D341Med (cell line): Measurements from ENCODE around the gene SOBP.

Experiments
- DNase-seq: peaks from one replicate; pipeline ENCODE4 v3.0.0; 2012; ENCODE audit warnings: low spot score

SOBP gene

GRCh38 chr6:107639511-107639910, 149.6 kb downstream of the SOBP start:
- DNase-seq, result no peak

DNA sequence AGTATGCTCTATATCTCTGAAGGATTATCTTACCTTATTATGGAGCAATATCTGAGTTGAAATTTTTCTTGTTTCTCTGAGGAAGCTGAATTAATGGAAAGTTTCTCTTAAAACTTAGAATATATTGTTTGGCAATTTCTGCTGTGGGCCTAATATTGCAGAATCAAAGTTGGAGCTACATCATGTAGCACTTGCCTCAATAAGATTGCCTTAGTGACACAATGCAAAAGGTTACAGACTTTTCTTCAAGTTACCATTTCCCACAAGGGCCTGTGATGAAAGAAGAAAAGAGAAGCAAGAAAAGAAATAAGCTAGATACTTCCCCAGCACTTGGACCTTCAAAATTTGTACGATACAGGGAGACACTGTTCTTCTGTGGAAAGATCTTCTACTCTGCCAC, 151.2 kb downstream of the SOBP start:
- DNase-seq, result no peak

DNA sequence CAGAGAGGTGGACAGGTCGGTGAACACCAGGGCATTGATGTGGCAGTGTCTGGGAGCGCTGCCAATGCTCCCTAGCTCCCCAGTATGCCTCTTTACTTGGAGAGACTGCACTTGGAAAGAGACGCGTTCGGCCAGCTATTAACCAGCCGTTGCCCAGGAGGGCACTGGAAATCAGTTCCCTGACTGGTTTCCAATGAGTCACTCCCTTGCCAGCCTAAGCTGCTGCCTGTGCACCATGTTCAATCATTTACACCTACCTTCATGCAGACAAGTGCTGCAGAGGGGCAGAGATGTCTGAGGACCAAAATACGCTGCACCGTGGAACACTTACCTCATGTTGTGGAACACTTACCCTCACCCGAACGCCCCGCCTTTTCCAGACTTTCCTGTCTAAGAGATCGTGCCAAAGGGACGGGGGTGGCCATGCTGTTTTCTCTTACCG, 151.6 kb downstream of the SOBP start:
- DNase-seq, result no peak

GRCh38 chr6:107642095-107642860, 152.4 kb downstream of the SOBP start:
- no peak for DNase-seq

GRCh38 chr6:107642861-107643328, 153.0 kb downstream of the SOBP start:
- no peak for DNase-seq

DNA sequence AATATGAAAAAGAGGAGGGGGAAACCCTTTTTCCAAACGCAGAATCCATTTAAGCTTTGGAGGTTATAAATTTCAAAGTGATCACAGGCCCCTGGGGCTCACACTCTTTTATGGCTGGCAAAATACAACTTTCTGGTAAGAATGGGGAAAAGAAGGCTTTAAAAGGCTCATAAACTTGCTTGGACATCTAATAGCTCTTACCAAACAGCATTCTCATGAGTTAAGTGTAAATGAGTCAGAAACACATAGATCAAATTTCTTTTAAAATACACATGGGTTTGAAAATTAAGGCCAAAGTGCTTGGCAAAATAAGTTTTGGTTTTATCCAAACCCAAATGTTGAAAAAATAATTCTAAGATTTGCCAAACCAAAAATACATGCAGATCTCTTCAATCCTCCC, 154.6 kb downstream of the SOBP start:
- no peak for DNase-seq

DNA sequence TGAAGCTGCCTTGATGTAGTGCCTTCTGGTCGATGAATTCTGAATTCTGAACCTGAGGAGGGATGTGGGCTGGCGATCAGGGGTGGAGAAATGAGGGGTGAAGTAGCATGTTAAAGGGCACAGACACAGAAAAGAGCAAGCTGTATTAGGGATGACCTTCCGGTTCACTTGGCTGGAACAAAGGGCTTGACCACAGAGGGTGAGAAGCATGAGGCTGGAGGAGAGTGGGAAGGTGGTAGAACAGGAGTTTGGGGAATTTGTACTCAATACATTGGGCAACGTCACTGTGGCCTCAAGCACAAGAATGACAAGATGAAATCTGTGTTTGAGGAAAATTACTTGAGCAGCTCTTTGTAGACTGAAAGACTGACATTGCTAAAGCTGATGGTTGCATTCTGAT, 155.8 kb downstream of the SOBP start:
- no peak for DNase-seq

DNA sequence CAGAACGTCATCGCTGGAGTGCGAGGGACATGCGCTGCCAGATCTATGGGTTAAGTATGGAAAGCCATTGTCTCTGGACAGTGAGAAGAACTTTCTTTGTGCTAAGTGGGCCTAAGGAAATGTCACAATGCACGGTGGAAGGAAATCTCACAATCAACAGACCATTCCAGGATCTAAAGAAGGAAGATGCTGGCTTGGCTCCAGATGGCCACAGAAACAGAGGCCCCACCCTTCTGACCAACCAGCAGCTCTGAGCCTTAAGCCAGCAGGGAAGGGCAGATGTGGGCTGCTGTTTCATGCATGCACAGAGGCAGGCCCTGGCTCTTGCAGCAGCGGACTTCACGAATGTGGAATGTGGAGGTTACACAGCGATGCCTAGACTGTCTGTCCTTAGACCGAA, 156.3 kb downstream of the SOBP start:
- DNase-seq, result no peak

DNA sequence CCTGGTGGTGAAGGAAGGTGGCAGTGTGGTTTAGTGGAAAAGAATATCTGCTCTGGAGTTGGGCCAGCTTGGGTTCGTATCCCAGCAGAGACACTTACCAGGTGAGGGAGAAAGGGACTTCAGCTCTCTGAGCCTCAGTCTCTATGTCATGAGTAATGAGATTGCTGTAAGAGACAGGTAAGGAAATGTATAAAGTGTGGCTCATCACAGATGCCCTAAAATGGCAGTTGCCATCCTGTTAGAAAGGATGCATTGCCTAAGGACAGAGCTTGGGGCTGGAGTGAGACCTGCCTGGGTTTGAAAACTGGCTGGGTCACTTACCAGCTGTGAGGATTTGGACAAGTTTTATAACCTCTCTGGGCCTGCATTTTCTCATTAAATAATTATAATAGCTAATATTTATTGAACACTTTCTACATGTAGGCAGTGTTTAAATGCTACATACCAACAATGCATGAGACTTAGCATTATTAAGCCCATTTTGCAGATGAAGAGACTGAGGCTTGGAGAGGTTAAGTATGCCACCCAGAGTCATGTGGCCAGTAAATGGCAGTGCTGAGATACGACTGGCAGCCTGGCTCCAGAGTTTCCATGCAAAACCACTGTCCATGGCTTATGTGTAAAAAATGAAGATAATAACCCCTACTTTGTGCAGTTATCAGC, 157.0 kb downstream of the SOBP start:
- DNase-seq, result no peak

DNA sequence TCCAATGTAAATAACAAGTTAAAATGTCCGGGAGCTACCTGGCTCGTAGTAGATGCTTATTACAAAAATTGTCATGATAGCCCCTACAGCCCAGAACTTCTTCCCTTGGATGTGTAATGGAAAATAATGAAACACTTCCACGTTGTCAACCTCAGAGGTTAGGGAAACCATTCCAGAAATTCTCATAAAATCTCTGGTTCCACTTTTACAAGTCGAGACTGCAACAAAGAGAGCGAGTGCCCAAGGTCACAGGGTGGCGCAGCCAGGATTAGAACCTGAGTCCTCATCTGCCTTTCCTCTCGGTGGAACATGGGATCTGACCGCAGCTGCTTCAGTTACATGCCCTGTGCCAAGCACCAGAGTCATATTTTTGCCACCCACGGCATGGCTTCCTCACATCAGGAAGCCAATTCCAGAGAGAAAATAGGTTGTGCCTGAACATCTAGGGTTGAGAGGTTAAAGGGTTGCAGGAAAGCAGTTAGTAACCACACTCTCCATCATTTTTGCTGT, 157.6 kb downstream of the SOBP start:
- no peak for DNase-seq

GRCh38 chr6:107648983-107649382, 159.1 kb downstream of the SOBP start:
- DNase-seq, result no peak

DNA sequence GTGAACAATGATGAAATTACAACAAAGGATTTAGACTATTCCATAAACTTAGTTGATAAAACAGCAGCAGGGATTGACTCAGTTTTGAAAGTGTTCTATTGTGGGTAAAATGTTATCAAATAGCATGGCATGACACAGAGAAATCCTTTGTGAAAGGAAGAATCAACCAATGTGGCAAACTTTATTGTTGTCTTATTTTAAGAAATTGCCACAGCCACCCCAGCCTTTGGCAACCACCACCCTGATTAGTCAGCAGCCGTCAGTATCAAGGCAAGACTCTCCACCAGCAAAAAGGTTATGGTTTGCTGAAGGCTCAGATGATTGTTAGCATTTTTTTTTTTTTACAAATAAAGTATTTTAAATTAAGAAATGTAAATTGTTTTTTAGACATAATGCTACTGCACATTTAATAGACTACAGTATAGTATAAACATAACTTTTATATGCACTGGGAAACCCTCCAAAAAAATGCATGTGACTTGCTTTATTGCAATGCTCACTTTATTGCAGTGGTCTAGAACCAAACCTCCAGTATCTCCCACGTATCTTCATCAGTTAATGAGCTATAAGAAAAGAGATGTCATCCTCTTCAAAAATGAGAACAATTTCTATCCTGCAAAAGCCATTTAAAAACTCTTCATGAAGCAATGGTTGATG, 162.7 kb downstream of the SOBP start:
- DNase-seq, result no peak

- DNase-seq, result no peak
Measured at GRCh38 chr6:107653183-107653580, 163.3 kb downstream of the SOBP start.

DNA sequence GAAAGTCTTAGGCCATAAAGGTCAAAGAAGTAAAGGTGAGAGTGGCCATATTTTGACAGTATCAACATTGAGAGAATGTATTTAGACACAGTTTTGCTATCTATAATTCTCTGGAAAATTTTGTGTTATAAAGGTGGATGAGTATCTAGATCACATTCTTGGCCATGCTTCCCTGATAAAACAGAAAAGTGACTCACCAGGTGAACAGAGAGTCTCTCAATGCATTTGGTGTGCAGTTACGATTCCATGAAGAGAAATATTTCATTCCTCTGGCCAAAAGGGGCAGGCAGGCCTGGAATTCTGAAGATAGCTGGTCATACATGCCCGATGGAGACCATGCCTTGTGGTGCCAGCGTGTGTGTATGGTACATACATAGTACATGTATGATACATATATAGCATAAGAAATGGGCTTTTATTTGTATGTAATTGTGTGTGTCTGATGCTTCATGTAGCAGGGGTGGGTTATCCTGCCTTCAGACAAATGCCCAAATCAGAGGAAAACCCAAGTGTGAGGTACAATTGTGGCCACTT, 164.0 kb downstream of the SOBP start:
- DNase-seq, result no peak

- no peak for DNase-seq
Measured at GRCh38 chr6:107654764-107655163, 164.8 kb downstream of the SOBP start.

DNA sequence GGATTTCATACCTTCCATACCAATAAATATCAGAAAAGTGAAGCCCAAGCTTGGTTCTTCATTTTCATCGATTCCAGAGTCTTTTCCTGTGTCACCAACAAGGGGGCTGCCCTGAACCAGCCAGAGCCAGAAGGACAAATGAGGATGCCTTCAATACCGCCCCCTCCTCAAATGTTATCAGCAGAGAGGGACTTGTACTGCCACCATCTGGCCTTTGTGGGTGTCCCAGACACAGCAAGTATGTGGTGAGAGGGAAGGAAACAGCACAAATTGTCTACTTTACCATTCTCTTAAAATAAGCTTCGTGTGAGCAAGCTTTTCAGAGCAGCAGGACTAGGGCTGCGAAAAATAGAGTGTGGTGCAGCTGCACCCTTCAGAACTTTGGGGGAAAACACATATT, 165.3 kb downstream of the SOBP start:
- peak; percentile 54 for DNase-seq

- DNase-seq, result no peak
Measured at GRCh38 chr6:107655864-107656263, 165.9 kb downstream of the SOBP start.

- DNase-seq, result no peak
Measured at GRCh38 chr6:107656401-107656800, 166.5 kb downstream of the SOBP start.

GRCh38 chr6:107656883-107657282, 167.0 kb downstream of the SOBP start:
- DNase-seq, result no peak

DNA sequence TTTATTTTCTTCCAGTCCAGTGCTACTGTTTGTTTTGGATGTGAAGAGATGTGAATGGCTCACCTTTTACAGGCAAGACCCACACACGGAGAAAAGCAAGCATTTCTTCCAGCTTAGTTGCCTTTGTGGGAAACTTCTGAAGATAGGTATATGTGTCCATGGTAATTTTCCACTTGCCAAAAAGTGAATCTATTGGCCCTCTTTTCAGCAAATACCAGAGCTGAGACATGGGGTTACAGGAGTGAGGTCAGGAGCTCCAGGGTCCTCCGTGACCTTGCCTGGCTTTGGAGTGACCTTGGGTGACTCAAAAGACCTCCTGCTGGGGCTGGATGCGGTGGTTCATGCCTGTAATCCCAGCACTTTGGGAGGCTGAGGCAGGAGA, 167.4 kb downstream of the SOBP start:
- no peak for DNase-seq

- DNase-seq, result no peak
Measured at GRCh38 chr6:107657755-107658461, 168.0 kb downstream of the SOBP start.
